ENCODE data around the gene TLE7. TPM values are rescaled to one million over a fixed set of nuclear protein-coding genes. Genes with fewer than 3 reads are reported as not detected.

The TLE7 gene
- total and polyA plus RNA-seq, 2 of the 4 experiments (the other 2 are of a cell fraction), result not detected

DNA sequence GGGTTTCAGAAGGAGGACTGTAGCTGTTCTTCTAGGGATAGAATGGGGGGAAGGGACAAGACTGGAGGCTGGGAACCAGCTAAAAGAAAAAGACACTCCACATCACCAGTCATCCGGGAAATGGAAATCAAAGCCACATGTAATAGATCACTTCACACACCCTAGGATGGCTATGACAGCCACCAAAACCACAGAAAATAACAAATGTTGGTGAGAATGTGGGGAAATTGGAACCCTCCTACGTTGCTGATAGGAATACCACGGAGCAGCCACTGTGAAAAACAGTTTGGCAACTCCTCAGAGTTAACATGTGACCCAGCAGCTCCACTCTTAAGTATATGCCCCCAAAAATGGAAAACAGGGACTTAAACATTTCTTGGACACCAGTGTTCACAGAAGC, 2.3 kb downstream of the TLE7 start:
- Histone ChIP-seq H4K5ac (ENCODE audit: low read depth, low read length) (no peak overlapping the region), H3K27me3 (ENCODE audit: control insufficient read depth, insufficient read depth, low read length) (peaks cover 1% of the 10 kb centered on the region), H3K36me3 (ENCODE audit: control insufficient read depth, insufficient read depth, low read length) (no peaks in the 10 kb centered on the region), H3K23ac (ENCODE audit: low read depth, low read length) (no peak overlapping the region), H3K14ac (replicated peaks; ENCODE audit: low read depth, low read length) (no peak overlapping the region), H3K9me3 (ENCODE audit: control insufficient read depth, insufficient read depth, low read length) (peaks cover 28% of the 10 kb centered on the region), H3K79me1 (ENCODE audit: low read depth in 1 of 2, low read length in 2 of 2) (no peaks in the 10 kb centered on the region), H3K4me1 (ENCODE audit: control insufficient read depth, insufficient read depth, low read length) (no peaks in the 10 kb centered on the region), H3K4me3 (ENCODE audit: insufficient read depth, low read depth, low read length) (no peak overlapping the region), H3K4ac (ENCODE audit: low read depth, low read length) (no peak overlapping the region), H4K8ac (ENCODE audit: low read depth in 2 of 2, low read length in 2 of 2) (no peak overlapping the region), H2AK5ac (ENCODE audit: low read depth, low read length) (no peak overlapping the region), H2BK5ac (ENCODE audit: low read depth, low read length, poor library complexity, severe bottlenecking) (no peak overlapping the region), H3K9me1 (ENCODE audit: insufficient read depth, low read length) (no peaks in the 10 kb centered on the region), H2BK120ac (ENCODE audit: low read depth, low read length) (no peak overlapping the region), H3K9ac (ENCODE audit: low read depth, low read length) (no peak overlapping the region), H2AK9ac (replicated peaks; ENCODE audit: low read depth, low read length, poor library complexity) (no peak overlapping the region), H4K20me1 (ENCODE audit: insufficient read depth, low read length) (no peaks in the 10 kb centered on the region), H2BK20ac (ENCODE audit: low read depth, low read length) (no peak overlapping the region), H3K56ac (ENCODE audit: extremely low read depth, insufficient read depth, low read length) (no peak overlapping the region), H2AFZ (replicated peaks; ENCODE audit: low read length, poor library complexity) (no peak overlapping the region), H3K27ac (ENCODE audit: insufficient read depth, low read length) (no peak overlapping the region), H2BK15ac (ENCODE audit: low read depth, low read length) (no peak overlapping the region), H4K91ac (ENCODE audit: insufficient read depth, low read depth, low read length) (no peak overlapping the region), H3K4me2 (ENCODE audit: low read depth, low read length) (no peak overlapping the region), H3K18ac (ENCODE audit: low read depth, low read length) (no peak overlapping the region)
- no CpG with 5 or more reads among the region's 3 CpGs for WGBS, 2 experiments (ENCODE audit: extremely low coverage in 2 of 2, insufficient read length in 1 of 2)
- ATAC-seq (ENCODE audit: low read depth) (peak; percentile 24; the same call in 1 of the 2 replicates), DNase-seq (no peak)
- CTCF ChIA-PET, result no interaction called here
- dilution Hi-C loops (cut with HindIII; ENCODE audit: low sequenced_read_pairs, unreplicated experiment), result no loop called here
- no TSS peak for BruUV-seq (replicated peaks)
- in situ Hi-C loops (cut with MboI; ENCODE audit: low sequenced_read_pairs), result no loop called here
- TF ChIP-seq FOS (IDR thresholded peaks at IDR 0.05; ENCODE audit: low read depth, low read length), result no peak
- POLR2A ChIA-PET (ENCODE audit: unreplicated experiment), result no interaction called here
- intact Hi-C loops (cut with micrococcal nuclease), result no loop called here
